IPS DF 6.9 (cell line): ENCODE measurements around the gene BAG1.

Experiments used
- DNase-seq: peaks from one replicate; pipeline ENCODE4 v3.0.0-alpha.2; 2013; ENCODE audit warnings: low read depth, low spot score
- H3K27ac ChIP-seq: one replicate; pipeline ENCODE4 v1.5.1; 2013; ENCODE audit warnings: low read length, control low read depth
- H3K27me3 ChIP-seq: 2 replicates; pipeline ENCODE4 v1.6.1; 2013; ENCODE audit warnings: mild to moderate bottlenecking, low read length; ENCODE audit not compliant: control insufficient read depth, insufficient read depth
- H3K36me3 ChIP-seq: 2 replicates; pipeline ENCODE4 v1.6.1; 2013; ENCODE audit warnings: low read length; ENCODE audit not compliant: control insufficient read depth, insufficient read depth
- H3K4me1 ChIP-seq: 2 replicates; pipeline ENCODE4 v1.6.1; 2013; ENCODE audit warnings: low read length; ENCODE audit not compliant: control insufficient read depth, insufficient read depth
- H3K4me3 ChIP-seq: 2 replicates; pipeline ENCODE4 v1.5.1; 2013; ENCODE audit warnings: mild to moderate bottlenecking, low read length
- H3K9me3 ChIP-seq: 2 replicates; pipeline ENCODE4 v1.6.1; 2013; ENCODE audit warnings: low read length, inconsistent platforms; ENCODE audit not compliant: control insufficient read depth, insufficient read depth
- WGBS: extraction: QIAGEN DNeasy Blood & Tissue Kit; methylation state at CpG from one replicate; pipeline ENCODE4 v1.1.7; 2013; ENCODE audit warnings: mixed read lengths, missing lambda C conversion rate; ENCODE audit not compliant: insufficient read length, insufficient coverage; 5-methylcytosine and 5-hydroxymethylcytosine counted together

The BAG1 gene

DNA sequence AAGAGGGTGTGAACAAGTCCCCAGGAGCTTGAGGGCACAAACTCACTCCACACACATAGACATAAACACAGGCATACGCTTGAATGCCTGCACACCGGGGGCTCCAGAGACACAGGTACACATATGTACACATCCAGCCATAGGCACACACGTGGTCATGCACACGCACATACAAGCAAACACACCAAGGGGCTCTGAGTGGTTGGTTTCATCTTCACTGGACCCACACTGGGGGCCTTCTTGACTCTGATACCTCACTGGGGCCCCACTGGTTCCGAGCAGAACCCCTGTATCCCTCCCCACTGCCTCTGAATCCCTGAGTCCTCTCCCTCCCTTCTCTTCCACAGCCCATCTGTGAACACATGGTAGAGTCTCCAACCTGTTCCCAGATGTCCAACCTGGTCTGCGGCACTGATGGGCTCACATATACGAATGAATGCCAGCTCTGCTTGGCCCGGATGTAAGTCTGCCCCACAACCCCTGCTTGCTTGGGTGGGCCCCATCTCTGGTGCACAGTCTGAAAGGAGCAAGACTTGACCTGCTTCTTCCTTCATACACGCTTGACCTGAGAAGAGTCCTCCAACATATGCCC lies 18.1 kb downstream of the BAG1 start:
- no peaks in the 10 kb centered on the region for H3K27me3 ChIP-seq
- H3K27ac ChIP-seq = no peak overlapping the region
- no CpG with 5 or more reads among the region's 9 CpGs for WGBS
- H3K9me3 ChIP-seq = no peaks in the 10 kb centered on the region
- no peaks in the 10 kb centered on the region; the same call in 1 of the 2 replicates for H3K4me1 ChIP-seq
- H3K36me3 ChIP-seq = no peaks in the 10 kb centered on the region
- DNase-seq = no peak
- H3K4me3 ChIP-seq = no peak overlapping the region

DNA sequence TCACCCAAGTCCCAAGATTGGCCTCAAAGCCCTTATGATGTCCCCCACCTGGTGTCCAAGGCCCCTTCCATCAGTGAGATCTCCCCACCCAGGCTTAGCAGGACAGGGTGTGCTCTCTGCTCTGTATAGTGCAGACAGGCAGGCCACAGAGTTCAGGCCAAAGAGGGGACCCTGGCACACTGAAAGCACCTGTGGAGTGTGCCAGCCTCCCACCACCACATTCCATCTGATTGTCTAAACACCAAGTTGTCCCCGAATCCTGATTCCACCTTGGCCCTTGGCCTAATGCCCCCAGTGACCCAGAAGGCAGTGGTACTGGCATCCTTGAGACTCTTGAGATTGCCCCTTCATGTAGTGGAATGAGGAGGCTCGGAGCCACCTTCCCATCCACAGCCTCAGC lies 19.2 kb downstream of the BAG1 start:
- DNase-seq = no peak
- H3K27ac ChIP-seq = no peak overlapping the region
- no CpG with 5 or more reads among the region's 2 CpGs for WGBS
- H3K27me3 ChIP-seq = no peaks in the 10 kb centered on the region
- no peaks in the 10 kb centered on the region; the same call in 1 of the 2 replicates for H3K4me1 ChIP-seq
- no peak overlapping the region for H3K4me3 ChIP-seq
- no peaks in the 10 kb centered on the region for H3K36me3 ChIP-seq
- no peaks in the 10 kb centered on the region for H3K9me3 ChIP-seq

DNA sequence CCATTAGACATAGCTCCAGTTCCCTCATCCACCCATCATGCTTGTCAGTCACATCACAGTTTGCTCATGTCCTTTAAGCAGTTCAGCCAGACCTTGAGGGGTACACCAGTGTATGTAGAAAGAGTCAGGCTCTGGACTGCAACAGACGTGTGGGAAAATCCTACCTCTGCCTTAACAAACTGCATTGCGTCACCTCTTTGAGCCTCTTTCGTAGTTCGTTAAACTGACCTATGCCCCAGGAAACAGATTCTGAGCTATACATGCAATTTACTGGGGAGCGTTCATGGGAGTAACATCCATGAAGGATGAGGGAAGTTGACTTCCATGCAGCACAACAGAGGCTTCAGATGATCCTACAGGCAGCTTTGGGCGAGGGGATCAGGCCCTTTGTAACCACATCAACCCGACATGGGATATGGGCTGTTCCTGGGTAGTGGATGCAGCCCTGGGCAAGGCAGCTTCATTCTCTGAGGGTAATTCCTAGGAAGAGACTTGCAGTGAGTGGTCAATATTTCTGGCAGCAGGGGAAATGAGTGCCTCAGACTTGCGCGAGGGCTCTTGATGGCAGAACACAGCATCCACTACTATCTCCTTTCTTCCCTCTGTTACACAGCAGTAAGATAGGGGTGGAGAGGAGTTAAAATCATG lies 20.2 kb downstream of the BAG1 start:
- H3K4me1 ChIP-seq = no peaks in the 10 kb centered on the region; the same call in 1 of the 2 replicates
- H3K4me3 ChIP-seq = no peak overlapping the region
- no peaks in the 10 kb centered on the region for H3K27me3 ChIP-seq
- no peaks in the 10 kb centered on the region for H3K36me3 ChIP-seq
- no peak overlapping the region for H3K27ac ChIP-seq
- no peaks in the 10 kb centered on the region for H3K9me3 ChIP-seq
- no peak for DNase-seq
- WGBS = no CpG with 5 or more reads among the region's 9 CpGs

DNA sequence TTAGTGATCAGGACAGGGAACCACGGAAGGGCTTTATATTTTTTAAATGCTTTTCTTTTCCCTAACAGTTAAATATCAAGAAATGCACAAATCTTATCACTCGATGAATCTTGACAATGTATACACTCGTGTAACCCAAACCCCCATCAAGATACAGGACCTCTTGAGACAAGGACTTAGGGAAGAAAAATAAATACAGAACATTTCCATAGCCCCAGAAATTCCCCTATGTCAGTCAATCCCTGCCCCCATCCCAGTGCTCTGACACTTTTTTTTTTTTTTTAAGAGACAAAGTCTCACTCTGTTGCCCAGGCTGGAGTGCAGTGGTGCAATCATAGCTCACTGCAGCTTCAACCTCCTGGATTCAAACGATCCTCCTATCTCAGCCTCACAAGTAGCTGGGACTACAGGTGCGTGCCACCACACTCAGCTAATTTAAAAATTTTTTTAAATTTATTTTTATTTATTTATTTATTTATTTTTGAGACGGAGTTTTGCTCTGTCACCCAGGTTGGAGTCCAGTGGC lies 21.8 kb downstream of the BAG1 start:
- no peak for DNase-seq
- H3K4me1 ChIP-seq = no peaks in the 10 kb centered on the region; the same call in 1 of the 2 replicates
- H3K4me3 ChIP-seq = no peak overlapping the region
- H3K9me3 ChIP-seq = no peaks in the 10 kb centered on the region
- H3K27me3 ChIP-seq = no peaks in the 10 kb centered on the region
- H3K36me3 ChIP-seq = no peaks in the 10 kb centered on the region
- WGBS = no CpG with 5 or more reads among the region's 6 CpGs
- H3K27ac ChIP-seq = no peak overlapping the region

DNA sequence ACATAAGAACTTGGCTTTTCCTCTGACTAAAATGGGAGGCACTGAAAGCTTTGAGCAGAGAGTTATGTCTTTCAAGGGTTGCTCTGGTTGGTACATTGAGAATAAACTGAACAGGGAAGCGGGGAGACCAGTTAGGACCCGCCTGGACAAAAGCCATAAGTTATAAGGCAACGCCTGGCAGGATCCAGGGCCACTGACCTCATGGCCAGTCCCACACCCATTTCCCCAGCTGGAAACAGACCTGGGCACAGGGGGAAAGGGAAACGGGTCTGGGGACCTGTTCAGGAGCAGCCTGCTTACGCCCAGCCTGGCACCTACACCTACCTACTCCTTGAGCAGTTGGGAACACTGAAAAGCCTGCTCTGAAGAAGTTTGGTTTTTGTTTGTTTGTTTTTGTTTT lies 23.2 kb downstream of the BAG1 start:
- Histone ChIP-seq H3K27ac (no peak overlapping the region), H3K27me3 (no peaks in the 10 kb centered on the region), H3K4me1 (no peaks in the 10 kb centered on the region; the same call in 1 of the 2 replicates), H3K9me3 (no peaks in the 10 kb centered on the region), H3K4me3 (no peak overlapping the region), H3K36me3 (no peaks in the 10 kb centered on the region)
- no CpG with 5 or more reads among the region's 5 CpGs for WGBS
- no peak for DNase-seq

DNA sequence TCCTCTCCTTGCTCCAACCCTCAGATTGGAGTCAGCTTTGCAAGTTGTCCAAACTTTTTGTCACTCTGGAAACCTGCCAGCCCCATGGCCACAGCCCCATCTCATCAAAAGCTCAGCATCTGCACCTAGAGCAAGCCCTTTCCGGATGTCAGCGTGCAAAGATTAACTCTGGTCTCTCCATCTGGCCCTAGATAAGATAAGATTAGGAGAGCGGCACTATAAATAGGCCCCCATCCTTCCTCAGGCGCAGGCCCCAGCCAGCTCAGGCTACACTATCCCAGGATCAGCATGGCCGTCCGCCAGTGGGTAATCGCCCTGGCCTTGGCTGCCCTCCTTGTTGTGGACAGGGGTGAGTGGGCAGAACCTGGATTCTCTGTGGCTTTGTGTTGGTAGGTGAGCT lies 24.6 kb downstream of the BAG1 start, which contains the start of gene SPINK4:
SPINK4 (plus strand) TSS at position 247 of the 400 bp plus-strand sequence; CDS start at position 289, 42 bp downstream.
- H3K27me3 ChIP-seq = no peaks in the 10 kb centered on the region
- H3K4me3 ChIP-seq = no peak within 1 kb of the TSS
- no CpG with 5 or more reads among the region's 7 CpGs for WGBS
- H3K36me3 ChIP-seq = no peaks in the 10 kb centered on the region
- DNase-seq = no peak
- H3K27ac ChIP-seq = no peak within 1 kb of the TSS
- H3K9me3 ChIP-seq = no peaks in the 10 kb centered on the region
- H3K4me1 ChIP-seq = no peaks in the 10 kb centered on the region; the same call in 1 of the 2 replicates

DNA sequence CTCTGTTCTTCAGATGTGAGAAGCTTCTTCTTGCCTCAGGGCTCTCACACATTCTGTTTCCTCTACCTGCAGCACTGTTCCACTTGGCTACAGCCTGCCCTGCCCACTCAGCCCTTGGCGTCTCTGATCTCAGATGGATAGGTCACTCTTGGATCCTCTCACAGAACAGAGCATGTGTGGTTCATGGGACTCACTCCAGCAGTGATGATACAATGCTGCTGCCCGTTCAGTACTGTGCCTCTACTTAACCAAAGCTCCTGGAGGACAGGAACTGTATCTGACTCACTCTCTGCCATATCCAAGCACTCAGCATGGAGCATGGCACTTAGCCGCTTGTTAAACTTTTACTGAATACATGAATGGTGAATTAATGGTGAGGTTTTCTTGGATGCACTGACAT lies 27.9 kb downstream of the BAG1 start:
- Histone ChIP-seq H3K27ac (no peak overlapping the region), H3K27me3 (no peaks in the 10 kb centered on the region), H3K36me3 (no peaks in the 10 kb centered on the region), H3K4me1 (no peaks in the 10 kb centered on the region), H3K4me3 (no peak overlapping the region), H3K9me3 (no peaks in the 10 kb centered on the region)
- no CpG with 5 or more reads among the region's 3 CpGs for WGBS
- no peak for DNase-seq

DNA sequence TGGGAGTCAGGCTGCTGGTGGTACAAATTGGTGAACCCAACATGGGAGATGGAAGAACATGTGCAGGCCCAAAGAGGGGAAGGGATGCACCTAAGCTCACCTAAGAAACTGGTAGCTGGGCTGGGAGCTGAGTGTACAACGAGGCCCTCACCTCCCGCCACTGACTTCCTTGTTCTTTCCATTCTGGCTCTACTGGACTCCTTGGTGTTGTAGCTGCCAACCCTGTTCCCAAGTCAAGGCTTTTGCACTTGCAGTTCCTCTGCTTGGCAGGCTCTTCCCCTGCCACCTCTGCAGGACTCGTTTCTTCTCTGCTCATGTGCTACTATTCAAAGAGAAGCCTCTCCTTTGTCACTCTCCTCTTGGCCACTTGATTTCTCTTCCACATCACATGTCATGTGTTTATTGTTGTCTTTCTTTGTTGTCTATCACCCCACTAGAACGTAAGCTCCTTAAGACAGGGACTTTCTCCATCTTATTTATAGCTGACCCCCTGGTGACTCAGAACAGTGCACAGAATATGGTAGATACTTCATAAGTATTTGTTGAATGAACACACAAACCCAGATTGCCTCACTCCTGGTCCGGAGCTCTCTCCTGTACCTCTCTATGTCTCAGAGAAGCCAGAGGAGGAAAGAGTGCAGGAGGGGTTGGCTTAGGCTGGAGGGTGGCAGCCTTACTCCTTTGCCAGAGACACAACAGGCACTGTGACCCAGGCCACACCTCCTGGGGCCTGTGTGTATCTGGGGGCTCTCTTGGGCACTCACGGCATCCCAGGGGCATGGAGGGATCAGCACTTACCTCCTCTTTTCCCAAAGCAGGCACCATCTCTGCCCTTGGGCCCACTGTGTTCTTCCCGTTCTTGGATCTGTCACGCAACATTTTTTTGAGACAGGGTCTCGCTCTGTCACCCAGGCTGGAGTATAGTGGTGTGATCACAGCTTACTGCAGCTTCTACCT lies 29.7 kb downstream of the BAG1 start:
- Histone ChIP-seq H3K36me3 (no peaks in the 10 kb centered on the region), H3K9me3 (no peaks in the 10 kb centered on the region), H3K27ac (no peak overlapping the region), H3K4me3 (no peak overlapping the region), H3K27me3 (no peaks in the 10 kb centered on the region), H3K4me1 (no peaks in the 10 kb centered on the region)
- WGBS = no CpG with 5 or more reads among the region's 9 CpGs
- no peak for DNase-seq

DNA sequence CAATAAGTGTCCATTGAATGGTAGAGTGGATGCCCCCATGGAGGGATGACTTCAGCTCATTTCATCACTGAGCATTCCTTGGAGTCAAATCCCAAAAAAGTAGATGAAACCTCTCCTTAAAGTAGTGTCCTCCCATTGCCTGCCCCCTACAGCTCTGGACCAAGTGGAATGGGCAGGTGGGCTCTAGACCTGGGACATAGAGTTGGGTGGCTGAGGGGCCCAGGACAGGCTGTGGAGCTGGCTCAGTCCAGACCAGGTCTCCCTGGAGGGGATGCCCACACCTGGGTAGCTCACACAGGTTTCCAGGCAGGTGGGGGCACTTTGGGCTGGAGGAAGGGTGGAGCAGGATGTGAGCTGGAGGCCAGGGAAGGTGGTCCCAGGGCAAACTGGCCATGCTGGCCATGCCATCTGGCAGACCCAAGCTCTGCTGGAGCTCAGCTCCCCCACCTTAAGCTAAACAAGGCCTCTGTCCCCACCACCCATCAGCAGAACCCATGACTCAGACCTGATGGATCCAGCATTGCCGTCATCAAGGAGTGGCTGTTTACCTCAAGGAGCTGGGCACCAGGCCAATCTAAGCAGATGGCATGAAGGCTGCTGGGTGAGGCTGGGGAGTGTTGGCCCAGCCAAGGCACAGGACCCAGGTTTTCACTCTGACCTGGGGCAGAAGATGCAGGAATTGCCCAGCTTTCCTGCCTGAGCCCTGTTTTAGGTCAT lies 30.7 kb downstream of the BAG1 start:
- Histone ChIP-seq H3K9me3 (no peaks in the 10 kb centered on the region), H3K27ac (no peak overlapping the region), H3K27me3 (no peaks in the 10 kb centered on the region), H3K4me3 (no peak overlapping the region), H3K36me3 (no peaks in the 10 kb centered on the region), H3K4me1 (no peaks in the 10 kb centered on the region)
- DNase-seq = no peak
- WGBS = no CpG with 5 or more reads among the region's 1 CpG

DNA sequence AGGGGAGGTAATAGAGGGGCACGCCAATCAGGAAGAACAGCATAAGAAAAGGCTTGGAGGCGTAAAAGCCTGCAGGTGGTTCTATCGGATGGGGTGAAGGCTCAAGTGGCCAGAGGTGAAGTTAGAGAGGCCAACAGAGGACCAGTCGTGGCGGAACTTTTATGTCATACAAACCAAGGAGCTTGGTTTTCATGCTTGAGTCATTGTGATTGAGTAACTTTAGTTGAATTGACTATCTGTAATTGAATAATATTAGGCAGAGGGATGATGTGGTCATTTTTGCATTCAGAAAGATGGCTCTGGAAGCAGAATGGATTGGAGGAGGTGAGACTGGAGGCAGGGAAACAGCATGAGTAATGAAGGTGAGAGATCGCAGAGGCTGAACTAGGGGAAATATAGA lies 31.7 kb downstream of the BAG1 start:
- H3K36me3 ChIP-seq = no peaks in the 10 kb centered on the region
- no peak for DNase-seq
- no peaks in the 10 kb centered on the region for H3K4me1 ChIP-seq
- no peaks in the 10 kb centered on the region for H3K9me3 ChIP-seq
- 100% methylated on average over 1 of the region's 6 CpGs for WGBS
- H3K4me3 ChIP-seq = no peak overlapping the region
- H3K27ac ChIP-seq = no peak overlapping the region
- H3K27me3 ChIP-seq = no peaks in the 10 kb centered on the region
